Cortex of kidney (tissue), 1 donor: ENCODE data around the gene APC2.
"Not testable (repeated sequence)": the region's sequence is repeated elsewhere in the genome, so short reads cannot be mapped to it uniquely, and the experiment has no call there.

Source experiments
- DNase-seq: peaks from one replicate; lab custom pipeline; 2025; lab: John Stamatoyannopoulos, UW

APC2 gene

DNA sequence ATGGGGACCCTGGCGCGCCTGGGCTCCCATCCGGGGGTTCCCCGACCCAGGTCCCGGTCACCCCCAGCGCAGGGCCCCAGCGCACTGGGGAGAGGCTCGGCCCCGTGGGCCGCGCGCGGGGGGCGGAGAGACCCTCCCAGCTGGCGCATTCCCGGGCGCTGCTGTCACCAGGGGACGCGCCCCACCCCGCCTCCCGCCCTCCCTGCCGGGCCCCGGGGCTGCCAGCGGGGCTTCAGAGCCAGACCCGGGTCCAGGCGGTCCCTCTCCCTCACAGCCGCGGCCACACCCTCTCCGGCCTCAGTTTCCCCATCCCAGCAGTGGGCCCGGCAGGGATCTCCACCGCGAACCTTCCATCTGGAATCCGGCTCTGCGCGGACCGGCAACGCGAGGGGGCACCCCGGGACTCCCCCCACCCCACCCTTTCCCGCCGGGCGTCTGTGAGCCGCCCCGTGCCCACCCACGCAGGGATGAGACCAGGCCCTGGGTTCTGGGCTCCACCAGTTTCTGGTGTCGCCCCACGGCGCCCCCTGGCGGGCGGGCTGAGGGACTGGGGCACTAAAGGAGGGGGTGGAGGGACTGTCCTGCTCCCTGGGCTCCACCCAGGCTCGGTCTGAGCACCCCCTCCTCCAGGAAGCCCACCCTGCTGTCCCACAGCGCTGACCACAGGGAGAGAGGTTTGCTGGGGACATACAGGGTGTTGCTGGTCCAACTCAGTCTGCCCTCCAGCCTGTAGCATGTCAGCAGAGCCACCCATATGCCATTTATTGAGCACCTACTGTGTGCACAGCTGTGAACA is 63.8 kb downstream of the APC2 start:
- no peak for DNase-seq

DNA sequence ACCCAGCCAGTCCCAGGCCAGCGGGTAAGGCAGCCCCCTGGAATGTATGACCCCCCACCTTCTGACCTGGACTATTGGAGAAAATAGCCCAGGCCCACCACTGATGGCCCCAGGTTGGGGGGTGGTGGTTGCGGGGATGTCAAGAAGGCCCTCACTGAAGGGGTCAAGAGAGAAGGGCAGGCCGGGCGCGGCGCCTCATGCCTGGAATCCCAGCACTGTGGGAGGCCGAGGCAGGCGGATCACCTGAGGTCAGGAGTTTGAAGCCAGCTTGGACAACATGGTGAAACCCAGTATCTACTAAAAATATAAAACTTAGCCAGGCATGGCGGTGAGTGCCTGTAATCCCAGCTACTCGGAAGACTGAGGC is 64.4 kb downstream of the APC2 start:
- DNase-seq, result no peak

DNA sequence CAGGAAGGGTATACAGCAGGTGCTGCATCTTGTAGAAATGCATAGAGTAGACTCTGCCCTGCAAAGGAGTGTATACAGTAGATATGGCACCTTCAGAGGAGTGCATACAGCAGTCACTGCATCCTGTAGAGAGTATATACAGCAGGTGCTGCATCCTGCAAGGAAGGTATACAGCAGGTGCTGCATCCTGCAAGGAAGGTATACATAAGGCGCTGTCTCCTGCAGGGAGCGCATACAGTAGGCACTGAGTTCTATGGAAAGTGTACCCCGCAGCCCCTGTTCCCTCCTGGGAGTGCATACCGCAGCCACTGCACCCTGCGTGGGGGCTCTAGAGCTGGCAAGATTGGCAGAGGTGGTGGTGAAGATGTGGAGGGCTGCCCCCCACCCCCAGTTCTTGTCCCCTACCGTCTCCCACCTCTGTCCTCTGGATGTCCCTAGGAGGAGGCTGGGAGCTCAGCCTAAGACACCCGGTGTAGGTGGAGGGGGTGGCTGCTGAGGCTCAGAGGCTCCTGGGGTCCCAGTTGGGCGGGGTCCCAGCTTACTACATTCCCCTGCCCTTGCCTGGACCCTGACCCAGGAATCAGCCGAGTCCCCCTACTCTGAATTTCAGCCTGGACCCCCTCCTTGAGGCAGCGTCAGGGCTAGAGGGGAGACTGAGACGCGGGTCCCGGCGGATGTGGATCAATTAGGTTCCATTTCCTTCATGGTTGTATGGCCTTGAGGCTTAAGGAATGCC is 65.2 kb downstream of the APC2 start:
- DNase-seq, result no peak

DNA sequence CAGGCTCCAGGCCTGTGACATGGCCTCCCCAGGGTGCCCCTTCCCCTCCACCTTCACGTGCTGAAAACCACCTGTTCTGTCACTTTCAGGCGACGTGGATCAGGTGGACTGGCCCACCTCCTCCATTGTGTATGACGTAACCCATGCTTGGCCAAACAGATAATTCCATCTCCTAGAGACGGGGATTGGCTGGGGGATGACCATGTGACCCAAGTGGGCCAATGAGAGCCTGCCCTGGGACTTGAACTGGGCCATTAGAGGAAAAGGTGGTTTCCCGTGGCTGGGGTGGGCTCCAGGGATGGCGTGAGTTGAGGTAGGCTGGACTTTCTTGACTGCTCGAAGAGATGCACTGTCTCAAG is 66.5 kb downstream of the APC2 start:
- DNase-seq, result no peak

DNA sequence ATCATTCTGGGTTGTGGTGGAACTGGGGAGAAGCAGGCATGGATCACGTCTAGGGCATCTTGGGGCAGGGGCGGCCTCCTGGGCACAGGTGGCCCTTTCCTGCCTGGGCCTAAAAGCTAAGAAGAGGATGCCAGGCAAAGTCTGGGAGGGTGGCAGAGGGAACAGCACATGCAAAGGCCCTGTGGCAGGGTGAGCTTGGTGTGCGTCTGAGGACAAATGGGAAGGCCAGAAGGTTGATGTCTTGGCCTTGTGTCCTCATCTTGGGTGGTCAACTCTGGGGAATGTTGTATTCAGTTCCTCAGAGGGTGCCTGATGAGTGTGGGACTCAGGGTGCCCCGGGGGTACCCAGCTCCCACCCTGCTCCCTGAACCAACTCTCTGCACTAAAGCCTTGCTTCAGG is 68.5 kb downstream of the APC2 start:
- DNase-seq, result no peak

DNA sequence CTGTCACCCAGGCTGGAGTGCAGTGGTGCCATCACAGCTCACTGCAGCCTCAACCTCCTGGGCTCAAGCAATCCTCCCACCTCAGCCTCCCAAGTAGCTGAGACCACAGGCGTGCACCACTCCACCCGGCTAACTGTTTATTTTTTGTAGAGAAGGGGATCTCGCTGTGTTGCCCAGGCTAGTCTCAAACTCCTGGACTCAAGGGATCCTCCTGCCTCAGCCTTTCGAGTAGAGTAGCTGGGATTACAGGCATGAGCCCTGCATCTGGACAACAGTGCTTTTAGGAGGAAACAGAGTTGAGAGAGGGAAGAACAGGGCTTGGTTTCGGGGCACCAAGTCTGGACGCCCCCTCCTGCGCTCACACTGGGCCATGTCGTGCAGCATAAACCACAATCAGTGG is 69.9 kb downstream of the APC2 start:
- not testable (repeated sequence) for DNase-seq

DNA sequence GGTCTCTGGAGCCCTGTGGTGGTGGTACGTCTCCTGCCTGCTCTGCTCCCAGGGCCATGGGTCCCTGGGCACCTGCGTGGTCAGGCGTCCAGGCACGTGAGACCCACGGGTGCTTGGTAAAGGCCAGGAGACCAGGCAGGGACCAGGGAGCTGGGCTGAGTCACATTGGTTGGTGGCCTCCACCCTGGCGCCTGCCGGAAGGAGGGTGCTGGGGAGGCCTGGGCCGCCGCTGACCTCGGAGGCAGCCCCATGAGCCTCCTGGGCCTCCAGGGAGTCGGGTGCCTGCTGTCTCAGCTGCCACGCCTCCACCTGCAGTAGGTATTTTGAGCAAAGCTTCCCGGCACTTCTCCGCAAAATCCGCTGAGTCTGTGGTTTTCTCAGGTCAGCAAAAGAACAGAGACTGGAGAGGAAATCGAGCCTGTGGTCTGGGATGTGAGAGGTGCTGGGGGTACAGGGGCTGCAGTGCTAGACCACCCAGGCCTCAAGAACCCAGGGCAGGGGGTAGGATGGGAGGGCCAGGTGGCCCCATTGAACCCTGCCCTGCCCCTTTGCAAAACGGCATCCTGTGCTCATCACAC is 70.4 kb downstream of the APC2 start:
- DNase-seq, result no peak

DNA sequence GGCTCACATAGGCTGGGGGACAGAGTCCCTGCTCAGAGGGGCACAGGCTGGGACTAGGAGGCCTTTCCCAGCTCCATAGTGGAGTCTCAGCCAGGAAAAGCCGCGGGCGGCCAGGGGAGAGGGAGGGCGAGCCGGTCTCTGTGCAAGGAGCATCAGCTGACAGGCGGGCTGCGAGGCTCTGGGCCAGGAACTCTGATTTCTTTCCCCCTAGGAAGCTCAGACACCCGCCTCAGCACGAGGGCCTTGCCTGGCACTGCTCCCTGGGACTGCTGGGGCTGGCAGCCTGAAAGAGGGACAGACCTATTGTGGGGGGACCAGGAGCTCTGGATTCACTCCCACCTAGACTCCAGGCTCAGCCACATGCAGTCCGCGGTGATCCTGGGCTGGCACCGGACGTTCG is 71.7 kb downstream of the APC2 start:
- DNase-seq, result no peak

DNA sequence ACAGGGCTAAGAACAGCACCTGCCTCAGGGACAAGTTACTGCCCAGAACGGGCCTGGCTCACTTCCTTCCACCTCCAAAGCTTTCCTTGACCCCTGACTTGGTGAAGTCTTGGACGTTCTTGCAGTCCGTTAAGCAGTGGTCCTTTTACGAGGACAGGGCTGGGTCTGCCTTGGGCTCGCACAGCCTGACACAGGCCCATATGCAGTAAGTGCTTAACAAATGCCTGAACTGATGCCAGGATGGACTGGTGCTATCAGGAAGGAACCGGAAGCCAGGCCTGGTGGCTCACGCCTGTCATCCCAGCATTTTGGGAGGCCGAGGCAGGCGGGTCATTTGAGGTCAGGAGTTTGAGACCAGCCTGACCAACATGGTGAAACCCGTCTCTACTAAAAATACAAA is 72.1 kb downstream of the APC2 start:
- DNase-seq, result no peak

DNA sequence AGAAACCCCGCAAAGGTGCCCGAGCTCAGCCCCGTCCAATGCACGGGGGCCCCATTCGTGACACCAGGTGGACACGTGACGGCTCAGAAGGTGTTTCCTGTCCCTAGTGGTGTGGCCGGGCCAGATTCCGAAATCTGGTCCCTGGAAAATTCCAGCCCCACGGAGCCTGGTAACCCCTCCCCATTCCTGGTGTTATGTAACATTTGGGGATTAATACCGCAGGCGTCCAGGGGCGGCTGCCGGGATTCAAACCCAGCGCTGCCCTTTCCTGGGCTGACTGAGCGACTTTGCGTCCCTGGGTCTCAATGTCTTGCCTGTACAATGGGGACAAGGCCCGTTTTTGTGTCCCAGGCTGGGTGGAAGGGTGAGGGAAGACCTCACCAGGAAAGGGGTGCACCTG is 72.9 kb downstream of the APC2 start:
- DNase-seq, result no peak
